Activated T-helper 1 cell treated with anti-CD3 and anti-CD28 coated beads, Interleukin-12 subunit alpha, Interleukin-12 subunit beta, Interleukin-2, Interleukin-4 antibody, amounts not matched to agents 30 ng/mL and 10 ng/mL and 1 ng/mL, durations not matched to agents 14 hours and 24 hours and 36 hours (primary cell): ENCODE results near the gene FTO. TPM values are rescaled to one million over a fixed set of nuclear protein-coding genes. Genes with fewer than 3 reads are reported as not detected.

Source experiments
- DNase-seq: peaks from one replicate; pipeline ENCODE4 v3.0.0; 2021; ENCODE audit warnings: low spot score
- H3K27ac Mint-ChIP-seq: one replicate; pipeline ENCODE4 v1.8.0; 2021; ENCODE audit warnings: mild to moderate bottlenecking, mixed read lengths
- H3K27me3 Mint-ChIP-seq: one replicate; pipeline ENCODE4 v1.8.0; 2022; ENCODE audit warnings: mild to moderate bottlenecking, moderate library complexity, mixed read lengths; ENCODE audit not compliant: insufficient read depth
- H3K36me3 Mint-ChIP-seq: one replicate; pipeline ENCODE4 v1.8.0; 2021; ENCODE audit warnings: low read depth, mixed read lengths
- H3K4me1 Mint-ChIP-seq: one replicate; pipeline ENCODE4 v1.8.0; 2021; ENCODE audit warnings: low read depth, mixed read lengths
- H3K4me3 Mint-ChIP-seq: one replicate; pipeline ENCODE4 v1.8.0; 2021; ENCODE audit warnings: mild to moderate bottlenecking, moderate library complexity, mixed read lengths
- H3K9me3 Mint-ChIP-seq: one replicate; pipeline ENCODE4 v1.8.0; 2021; ENCODE audit warnings: mixed read lengths
- intact Hi-C: fragments of 100-400 bp; cut with micrococcal nuclease; formaldehyde crosslinking; loops from one replicate; pipeline ENCODE4 v1.15.1; 2024
- total RNA-seq: library from RNA; stranded (reverse); gene quantifications from 2 replicates; pipeline ENCODE4 v1.2.3, GENCODE V29; 2022

FTO gene
- total RNA-seq, 1 donor from 2014 or later, result 56.4 TPM

DNA sequence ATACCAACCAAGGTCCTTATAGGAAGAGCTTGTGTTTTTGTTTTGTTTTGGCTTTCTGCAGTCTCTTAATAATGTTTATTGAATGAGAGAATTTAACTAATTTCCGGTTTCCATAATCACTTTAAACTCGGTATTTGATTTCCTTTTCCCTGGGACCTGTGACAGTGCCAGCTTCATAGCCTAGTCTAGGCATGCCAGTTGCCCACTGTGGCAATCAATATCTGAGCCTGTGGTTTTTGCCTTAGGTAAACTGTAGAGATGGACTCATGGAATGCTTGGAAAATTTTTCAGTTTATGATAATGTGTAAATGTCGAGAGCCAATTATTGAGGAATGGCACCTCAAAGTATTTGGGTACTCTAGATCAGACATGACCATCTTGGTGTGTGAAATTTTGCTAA, 78.2 kb downstream of the FTO start:
- H3K4me1 Mint-ChIP-seq, result peaks cover 20% of the 10 kb centered on the region
- no peaks in the 10 kb centered on the region for H3K9me3 Mint-ChIP-seq
- intact Hi-C loops, result no loop called here
- DNase-seq, result no peak
- H3K27me3 Mint-ChIP-seq, result no peaks in the 10 kb centered on the region
- no peak overlapping the region for H3K4me3 Mint-ChIP-seq
- peaks cover 1% of the 10 kb centered on the region for H3K36me3 Mint-ChIP-seq
- H3K27ac Mint-ChIP-seq, result no peak overlapping the region

- intact Hi-C loops, result no loop called here
- Mint-ChIP-seq H3K27me3 (no peaks in the 10 kb centered on the region), H3K9me3 (no peaks in the 10 kb centered on the region), H3K4me3 (no peak overlapping the region), H3K4me1 (peaks cover 20% of the 10 kb centered on the region), H3K36me3 (peaks cover 1% of the 10 kb centered on the region), H3K27ac (no peak overlapping the region)
- DNase-seq, result no peak
Observed at GRCh38 chr16:53784291-53784690, 80.3 kb downstream of the FTO start.

DNA sequence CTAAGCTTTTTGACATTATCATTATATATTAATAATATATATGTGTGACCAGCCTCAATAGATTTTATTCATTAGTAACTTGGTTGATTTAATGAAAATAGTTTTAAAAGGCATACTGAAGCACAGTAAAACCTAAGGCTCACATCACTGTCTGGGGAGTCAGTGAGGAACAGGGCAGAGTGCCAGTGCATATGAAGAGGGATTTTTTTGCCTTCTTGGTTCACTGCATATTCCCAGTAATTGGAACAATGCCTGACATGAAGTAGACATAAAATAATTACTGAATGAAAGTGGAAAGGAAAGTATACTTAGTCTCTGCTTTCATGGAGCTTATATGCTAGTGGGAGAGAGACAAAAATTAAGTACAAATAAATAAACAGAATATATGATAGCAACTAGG, 81.1 kb downstream of the FTO start:
- Mint-ChIP-seq H3K9me3 (no peaks in the 10 kb centered on the region), H3K4me1 (peaks cover 17% of the 10 kb centered on the region), H3K27ac (no peak overlapping the region), H3K4me3 (no peak overlapping the region), H3K27me3 (peaks cover 2% of the 10 kb centered on the region), H3K36me3 (peaks cover 1% of the 10 kb centered on the region)
- intact Hi-C loops, result no loop called here
- no peak for DNase-seq

- Mint-ChIP-seq H3K9me3 (no peaks in the 10 kb centered on the region), H3K36me3 (peaks cover 1% of the 10 kb centered on the region), H3K4me3 (no peak overlapping the region), H3K27ac (no peak overlapping the region), H3K27me3 (peaks cover 2% of the 10 kb centered on the region), H3K4me1 (peaks cover 11% of the 10 kb centered on the region)
- no peak for DNase-seq
- intact Hi-C loops, result no loop called here
Observed at GRCh38 chr16:53785916-53786315, 82.0 kb downstream of the FTO start.

GRCh38 chr16:53787423-53787822, 83.5 kb downstream of the FTO start:
- peaks cover 2% of the 10 kb centered on the region for H3K27me3 Mint-ChIP-seq
- H3K4me3 Mint-ChIP-seq, result no peak overlapping the region
- no peaks in the 10 kb centered on the region for H3K4me1 Mint-ChIP-seq
- H3K36me3 Mint-ChIP-seq, result peaks cover 1% of the 10 kb centered on the region
- no peak overlapping the region for H3K27ac Mint-ChIP-seq
- intact Hi-C loops, result no loop called here
- no peaks in the 10 kb centered on the region for H3K9me3 Mint-ChIP-seq
- no peak for DNase-seq

DNA sequence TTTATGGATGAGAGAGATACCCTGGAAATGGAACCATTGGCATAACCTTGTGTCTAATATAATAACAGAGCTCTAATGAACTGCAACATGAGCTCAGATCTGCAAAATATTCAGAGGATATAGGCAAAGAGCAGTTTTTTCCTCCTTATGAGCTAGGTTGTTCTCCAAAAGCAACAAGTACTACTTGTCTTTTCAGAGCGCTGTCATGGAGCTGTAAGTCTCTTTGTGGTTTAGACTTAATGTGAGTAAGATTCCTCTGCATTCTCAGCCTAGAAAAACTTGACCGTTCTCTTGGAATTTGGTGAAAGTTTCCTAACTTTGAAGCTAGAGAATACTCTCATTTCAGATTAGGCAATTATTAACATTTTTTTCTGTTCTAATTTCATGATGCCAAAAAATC, 85.2 kb downstream of the FTO start:
- H3K9me3 Mint-ChIP-seq, result no peaks in the 10 kb centered on the region
- no peak overlapping the region for H3K4me3 Mint-ChIP-seq
- intact Hi-C loops, result no loop called here
- peaks cover 2% of the 10 kb centered on the region for H3K27me3 Mint-ChIP-seq
- no peak for DNase-seq
- peaks cover 1% of the 10 kb centered on the region for H3K36me3 Mint-ChIP-seq
- H3K4me1 Mint-ChIP-seq, result no peaks in the 10 kb centered on the region
- no peak overlapping the region for H3K27ac Mint-ChIP-seq

- intact Hi-C loops, result no loop called here
- Mint-ChIP-seq H3K4me1 (peaks cover 17% of the 10 kb centered on the region), H3K4me3 (no peak overlapping the region), H3K27ac (no peak overlapping the region), H3K36me3 (no peaks in the 10 kb centered on the region), H3K27me3 (peaks cover 2% of the 10 kb centered on the region), H3K9me3 (no peaks in the 10 kb centered on the region)
- DNase-seq, result no peak
Observed at GRCh38 chr16:53792161-53792951, 88.4 kb downstream of the FTO start.

GRCh38 chr16:53803451-53803850, 99.5 kb downstream of the FTO start:
- H3K27ac Mint-ChIP-seq, result no peak overlapping the region
- no peak for DNase-seq
- H3K36me3 Mint-ChIP-seq, result no peaks in the 10 kb centered on the region
- H3K4me1 Mint-ChIP-seq, result no peaks in the 10 kb centered on the region
- H3K4me3 Mint-ChIP-seq, result no peak overlapping the region
- no peaks in the 10 kb centered on the region for H3K27me3 Mint-ChIP-seq
- intact Hi-C loops, result no loop called here
- H3K9me3 Mint-ChIP-seq, result no peaks in the 10 kb centered on the region

DNA sequence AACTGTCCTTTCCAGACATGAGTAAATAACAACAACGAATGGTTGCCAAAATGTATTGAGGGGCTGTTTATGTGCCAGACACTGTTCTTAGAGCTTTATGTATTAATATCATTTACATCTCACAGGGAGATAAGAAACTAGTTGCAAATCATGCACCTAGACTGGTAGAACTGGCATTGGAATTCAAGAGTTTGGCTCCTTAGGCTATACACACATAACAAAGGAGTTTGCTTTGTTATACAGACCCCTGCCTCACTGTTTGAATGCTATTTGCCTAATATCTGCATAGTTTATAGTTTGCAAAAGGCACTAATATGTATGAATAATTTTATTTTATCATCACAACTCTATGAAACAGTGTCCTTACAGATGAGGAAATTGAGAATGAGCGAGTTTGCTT, 100.0 kb downstream of the FTO start:
- Mint-ChIP-seq H3K4me3 (no peak overlapping the region), H3K9me3 (no peaks in the 10 kb centered on the region), H3K27me3 (no peaks in the 10 kb centered on the region), H3K36me3 (no peaks in the 10 kb centered on the region), H3K27ac (no peak overlapping the region), H3K4me1 (no peaks in the 10 kb centered on the region)
- intact Hi-C loops, result no loop called here
- no peak for DNase-seq

- no peak overlapping the region for H3K27ac Mint-ChIP-seq
- no peaks in the 10 kb centered on the region for H3K27me3 Mint-ChIP-seq
- H3K36me3 Mint-ChIP-seq, result no peaks in the 10 kb centered on the region
- H3K4me3 Mint-ChIP-seq, result no peak overlapping the region
- no peak for DNase-seq
- H3K4me1 Mint-ChIP-seq, result no peaks in the 10 kb centered on the region
- H3K9me3 Mint-ChIP-seq, result no peaks in the 10 kb centered on the region
- intact Hi-C loops, result no loop called here
Observed at GRCh38 chr16:53804467-53804866, 100.5 kb downstream of the FTO start.

- Mint-ChIP-seq H3K4me1 (no peaks in the 10 kb centered on the region), H3K9me3 (no peaks in the 10 kb centered on the region), H3K27ac (no peak overlapping the region), H3K36me3 (no peaks in the 10 kb centered on the region), H3K27me3 (no peaks in the 10 kb centered on the region), H3K4me3 (no peak overlapping the region)
- intact Hi-C loops, result no loop called here
- no peak for DNase-seq
Observed at GRCh38 chr16:53805113-53805512, 101.2 kb downstream of the FTO start.

DNA sequence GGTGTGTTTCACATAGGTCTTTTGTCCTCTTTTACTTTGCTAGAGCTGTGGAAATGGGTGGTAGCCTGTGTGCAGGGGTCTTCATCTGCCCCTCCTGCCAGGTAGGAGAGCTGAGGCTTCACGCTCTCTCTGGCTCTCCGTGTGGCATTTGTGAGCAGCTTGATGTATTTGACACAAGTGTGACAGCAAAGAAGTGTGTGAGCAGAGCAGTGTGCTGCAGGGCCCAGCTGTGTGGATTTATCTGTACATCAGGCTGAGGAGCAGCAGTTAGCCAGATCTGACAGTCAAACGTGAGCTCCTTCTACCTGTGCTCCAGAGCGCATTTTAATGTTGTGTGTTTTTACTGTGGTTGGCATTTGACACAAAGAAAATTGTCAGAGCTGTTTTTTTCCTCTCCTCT, 101.8 kb downstream of the FTO start:
- no peak overlapping the region for H3K4me3 Mint-ChIP-seq
- no peaks in the 10 kb centered on the region for H3K4me1 Mint-ChIP-seq
- DNase-seq, result no peak
- intact Hi-C loops, result no loop called here
- no peaks in the 10 kb centered on the region for H3K9me3 Mint-ChIP-seq
- H3K27ac Mint-ChIP-seq, result no peak overlapping the region
- H3K36me3 Mint-ChIP-seq, result peaks cover 5% of the 10 kb centered on the region
- no peaks in the 10 kb centered on the region for H3K27me3 Mint-ChIP-seq

GRCh38 chr16:53809088-53809932, 105.4 kb downstream of the FTO start:
- no peak for DNase-seq
- Mint-ChIP-seq H3K27me3 (no peaks in the 10 kb centered on the region), H3K36me3 (peaks cover 13% of the 10 kb centered on the region), H3K4me3 (no peak overlapping the region), H3K9me3 (no peaks in the 10 kb centered on the region), H3K27ac (no peak overlapping the region), H3K4me1 (no peaks in the 10 kb centered on the region)
- intact Hi-C loops, result no loop called here
